SU-DHL-6 (cell line): ENCODE results near the gene TMEM179B.

ENCODE experiments used
- H2AFZ ChIP-seq: fragments of 200-600 bp; sonication (generic); 2 replicates; pipeline ENCODE4 v1.6.1; 2014; ENCODE audit warnings: low read depth, mild to moderate bottlenecking, moderate library complexity, mixed read lengths, antibody characterized with exemption, low read length; ENCODE audit not compliant: severe bottlenecking
- H3F3A ChIP-seq: fragments of 200-600 bp; shearing (Covaris generic); 2 replicates; pipeline ENCODE4 v1.6.0; 2016; ENCODE audit warnings: antibody characterized with exemption, mild to moderate bottlenecking; ENCODE audit not compliant: insufficient read depth
- H3K27ac ChIP-seq: fragments of 200-600 bp; sonication (generic); 2 replicates; pipeline ENCODE4 v1.5.1; 2016; ENCODE audit warnings: low read depth, mild to moderate bottlenecking, low read length, moderate library complexity, mixed read lengths
- H3K27me3 ChIP-seq: fragments of 200-600 bp; sonication (generic), shearing (Covaris generic); 2 replicates; pipeline ENCODE4 v1.6.0; 2014; ENCODE audit warnings: mild to moderate bottlenecking, low read length
- H3K36me3 ChIP-seq: fragments of 200-600 bp; sonication (generic); 2 replicates; pipeline ENCODE4 v1.6.1; 2014; ENCODE audit warnings: mild to moderate bottlenecking, low read length, mixed read lengths
- H3K4me2 ChIP-seq: fragments of 300-600, 200-600 bp; shearing (Covaris generic), sonication (generic); 2 replicates; pipeline ENCODE4 v1.6.0; 2014; ENCODE audit warnings: low read length, low read depth, mild to moderate bottlenecking; ENCODE audit not compliant: poor library complexity, severe bottlenecking
- H3K4me3 ChIP-seq: fragments of 200-600 bp; sonication (generic); 2 replicates; pipeline ENCODE4 v1.5.1; 2014; ENCODE audit warnings: antibody characterized with exemption, low read length, mild to moderate bottlenecking, mixed read lengths; ENCODE audit not compliant: insufficient read depth, poor library complexity, severe bottlenecking
- H3K79me2 ChIP-seq: fragments of 200-600 bp; sonication (generic); 2 replicates; pipeline ENCODE4 v1.6.1; 2014; ENCODE audit warnings: mild to moderate bottlenecking, low read length, moderate library complexity; ENCODE audit not compliant: insufficient read depth
- H3K9ac ChIP-seq: fragments of 200-600 bp; sonication (generic); 2 replicates; pipeline ENCODE4 v1.7.0; 2014; ENCODE audit warnings: mild to moderate bottlenecking, low read length
- H3K9me2 ChIP-seq: fragments of 200-600 bp; sonication (generic); replicated peaks from 2 replicates; pipeline ENCODE4 v1.6.1; 2014; ENCODE audit warnings: low read length; ENCODE audit not compliant: insufficient read depth
- H3K9me3 ChIP-seq: fragments of 200-600 bp; sonication (generic); 2 replicates; pipeline ENCODE4 v1.6.1; 2014; ENCODE audit warnings: low read length, mixed read lengths; ENCODE audit not compliant: insufficient read depth
- H4K20me1 ChIP-seq: fragments of 200-600 bp; sonication (generic); 2 replicates; pipeline ENCODE4 v1.6.1; 2014; ENCODE audit warnings: low read depth, mild to moderate bottlenecking, antibody characterized with exemption, low read length, moderate library complexity, mixed read lengths
- CTCF ChIP-seq: fragments of 200-600 bp; sonication (generic); IDR thresholded peaks from one replicate; pipeline ENCODE4 v1.5.1; 2017; ENCODE audit warnings: antibody characterized with exemption, mild to moderate bottlenecking, low read length, moderate library complexity; ENCODE audit not compliant: insufficient read depth, poor library complexity, severe bottlenecking
- EZH2phosphoT487 ChIP-seq: fragments of 200-600 bp; sonication (generic), shearing (Covaris generic); conservative IDR thresholded peaks from 2 replicates; pipeline ENCODE4 v1.6.1; 2018; ENCODE audit warnings: mild to moderate bottlenecking, antibody characterized with exemption, low read length, moderate library complexity, mixed read lengths

Gene TMEM179B

GRCh38 chr11:62835336-62835735 is 48.1 kb downstream of the TMEM179B start:
- H3K27ac ChIP-seq: no peak overlapping the region
- H3K9me2 ChIP-seq: no peaks in the 10 kb centered on the region
- TF ChIP-seq EZH2phosphoT487 (no peak), CTCF (no peak)
- no peak overlapping the region for H3K4me3 ChIP-seq
- H3K9me3 ChIP-seq: no peaks in the 10 kb centered on the region
- no peaks in the 10 kb centered on the region for H3K27me3 ChIP-seq
- no peak overlapping the region for H2AFZ ChIP-seq
- H4K20me1 ChIP-seq: no peaks in the 10 kb centered on the region
- H3K36me3 ChIP-seq: 0 out of 2 replicates have a peak, but pooled peaks cover 3% of the 10 kb centered on the region
- no peak overlapping the region for H3K9ac ChIP-seq
- no peak overlapping the region for H3K4me2 ChIP-seq
- peaks cover 42% of the 10 kb centered on the region for H3K79me2 ChIP-seq
- H3F3A ChIP-seq: peaks cover 16% of the 10 kb centered on the region

GRCh38 chr11:62839050-62839945 is 52.1 kb downstream of the TMEM179B start, which contains the start of gene WDR74:
Gene WDR74 (minus strand): TSS chr11:62839590. CDS start chr11:62839570, 20 bp downstream.
- Histone ChIP-seq H3K9ac (peak within 1 kb of the TSS; percentile 81), H3K9me3 (no peaks in the 10 kb centered on the region), H3K27ac (peak within 1 kb of the TSS; percentile 93), H3K27me3 (no peaks in the 10 kb centered on the region), H3K4me2 (peak within 1 kb of the TSS; percentile 96), H3K36me3 (0 out of 2 replicates have a peak, but pooled peaks cover 3% of the 10 kb centered on the region), H3K4me3 (peak within 1 kb of the TSS; percentile 77), H3K9me2 (no peaks in the 10 kb centered on the region), H4K20me1 (no peaks in the 10 kb centered on the region), H3K79me2 (peaks cover 31% of the 10 kb centered on the region), H2AFZ (peak within 1 kb of the TSS; percentile 73), H3F3A (peaks cover 37% of the 10 kb centered on the region)
- no peak for TF ChIP-seq CTCF
- TF ChIP-seq EZH2phosphoT487: no peak
